NB4 (cell line): Measurements from ENCODE around the gene BCKDHB.

Source experiments
- MYC ChIP-seq: IDR thresholded peaks from 2 replicates; pipeline ENCODE4 v1.6.1; 2011; ENCODE audit warnings: low read depth, low read length
- POLR2A ChIP-seq: IDR thresholded peaks from 2 replicates; pipeline ENCODE4 v1.6.1; 2011; ENCODE audit warnings: mild to moderate bottlenecking; ENCODE audit not compliant: insufficient read length; ENCODE audit errors: extremely low read depth
- TF ChIP-seq, protein P1 (sequence below): IDR thresholded peaks from one replicate; pipeline ENCODE4 v1.5.1; 2012; ENCODE audit warnings: low read depth, low read length
- TF ChIP-seq, protein P2 (sequence below): IDR thresholded peaks from 2 replicates; pipeline ENCODE4 v1.6.1; 2011; ENCODE audit warnings: low read depth, low read length

DNA sequence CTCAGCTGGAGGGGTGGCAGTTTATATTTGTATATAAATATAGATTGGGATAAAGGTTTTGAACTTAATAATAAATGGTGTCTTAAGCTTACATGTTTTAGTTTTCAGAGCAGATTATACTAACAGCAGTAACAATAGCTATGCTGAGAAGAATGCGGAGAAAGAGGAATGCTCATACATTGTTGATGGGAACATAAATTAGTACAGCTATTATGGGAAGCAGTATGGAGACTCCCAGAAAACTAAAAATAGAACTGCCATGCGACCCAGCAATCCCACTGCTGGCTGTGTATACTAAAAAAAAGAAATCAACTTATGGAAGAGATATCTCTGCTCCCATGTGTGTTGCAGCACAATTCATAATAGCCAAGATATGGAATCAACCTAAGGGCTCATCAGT, 127.9 kb downstream of the BCKDHB start:
- TF ChIP-seq POLR2A (no peak), MYC (no peak)
- TF ChIP-seq, protein P1, sequence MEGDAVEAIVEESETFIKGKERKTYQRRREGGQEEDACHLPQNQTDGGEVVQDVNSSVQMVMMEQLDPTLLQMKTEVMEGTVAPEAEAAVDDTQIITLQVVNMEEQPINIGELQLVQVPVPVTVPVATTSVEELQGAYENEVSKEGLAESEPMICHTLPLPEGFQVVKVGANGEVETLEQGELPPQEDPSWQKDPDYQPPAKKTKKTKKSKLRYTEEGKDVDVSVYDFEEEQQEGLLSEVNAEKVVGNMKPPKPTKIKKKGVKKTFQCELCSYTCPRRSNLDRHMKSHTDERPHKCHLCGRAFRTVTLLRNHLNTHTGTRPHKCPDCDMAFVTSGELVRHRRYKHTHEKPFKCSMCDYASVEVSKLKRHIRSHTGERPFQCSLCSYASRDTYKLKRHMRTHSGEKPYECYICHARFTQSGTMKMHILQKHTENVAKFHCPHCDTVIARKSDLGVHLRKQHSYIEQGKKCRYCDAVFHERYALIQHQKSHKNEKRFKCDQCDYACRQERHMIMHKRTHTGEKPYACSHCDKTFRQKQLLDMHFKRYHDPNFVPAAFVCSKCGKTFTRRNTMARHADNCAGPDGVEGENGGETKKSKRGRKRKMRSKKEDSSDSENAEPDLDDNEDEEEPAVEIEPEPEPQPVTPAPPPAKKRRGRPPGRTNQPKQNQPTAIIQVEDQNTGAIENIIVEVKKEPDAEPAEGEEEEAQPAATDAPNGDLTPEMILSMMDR: no peak
- TF ChIP-seq, protein P2, sequence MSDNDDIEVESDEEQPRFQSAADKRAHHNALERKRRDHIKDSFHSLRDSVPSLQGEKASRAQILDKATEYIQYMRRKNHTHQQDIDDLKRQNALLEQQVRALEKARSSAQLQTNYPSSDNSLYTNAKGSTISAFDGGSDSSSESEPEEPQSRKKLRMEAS: no peak
